Ishikawa (cell line): ENCODE measurements around the gene SERPINB1.

Experiments
- EGR1 ChIP-seq: IDR thresholded peaks from 2 replicates; pipeline ENCODE4 v1.6.1; 2012
- FOXM1 ChIP-seq: IDR thresholded peaks from 2 replicates; pipeline ENCODE4 v1.6.1; 2012; ENCODE audit warnings: low read depth, borderline replicate concordance
- NFIC ChIP-seq: IDR thresholded peaks from 2 replicates; pipeline ENCODE4 v1.6.1; 2012

GRCh38 chr6:2791450-2791974, 50.2 kb downstream of the SERPINB1 start:
- TF ChIP-seq EGR1 (no peak), NFIC (no peak), FOXM1 (no peak)
